ENCODE data around the gene CALR3.

Gene CALR3

DNA sequence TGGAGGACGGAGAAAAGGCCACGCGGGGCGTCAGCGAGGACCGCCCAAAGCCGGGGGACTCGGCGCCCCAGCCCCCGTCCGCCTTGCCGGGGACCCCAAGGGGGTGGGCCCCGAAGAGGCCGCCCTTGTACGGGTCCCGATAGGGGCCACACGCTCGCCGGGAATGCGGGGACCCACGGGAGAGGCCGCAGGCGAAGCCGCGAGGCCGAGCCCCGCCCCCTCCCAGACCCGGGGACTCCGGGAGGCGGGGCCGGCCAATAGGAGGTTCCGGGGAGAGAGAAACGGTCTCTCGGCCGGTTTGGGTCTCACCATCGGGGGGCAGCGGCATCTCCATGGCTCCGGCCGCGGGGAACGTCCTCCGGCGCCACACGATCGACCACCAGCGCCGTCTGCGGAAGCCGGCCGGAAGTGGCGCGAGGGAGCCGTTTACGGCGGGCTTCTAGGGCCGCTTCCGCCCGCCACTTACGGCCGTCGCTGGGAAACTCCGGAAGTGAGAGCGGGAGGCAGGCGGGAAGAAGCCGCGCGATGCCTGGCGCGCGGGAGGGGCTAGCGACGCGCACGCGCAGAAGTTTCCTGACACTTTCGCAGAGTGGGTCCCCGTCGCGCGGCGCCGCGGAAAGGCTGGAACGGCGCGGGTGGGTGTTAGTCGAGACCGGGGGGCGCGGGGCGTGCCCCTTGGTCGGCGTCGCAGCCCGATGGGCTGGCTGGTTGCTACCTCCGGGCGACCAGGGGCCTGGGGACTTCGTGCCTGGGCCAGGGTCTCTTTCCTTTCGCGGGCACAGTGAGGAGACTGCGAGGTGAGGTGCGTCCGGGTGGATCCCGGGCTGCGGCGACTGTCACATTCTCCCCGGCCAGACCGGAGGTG is 46.3 kb upstream of the CALR3 start, which contains the start of gene CHERP:
TSS of gene CHERP (minus strand) at position 393 of the 865 bp plus-strand sequence. CDS start at position 334, 59 bp downstream.
- Histone ChIP-seq H2AFZ (ENCODE audit: low read depth, low read length) (peak within 1 kb of the TSS; percentile 28; the same call in 1 of the 2 replicates), H4K20me1 (ENCODE audit: insufficient read depth, low read length) (peaks cover 29% of the 10 kb centered on the region), H3K4me2 (ENCODE audit: low read length) (peak within 1 kb of the TSS; percentile 95), H3K4me1 (ENCODE audit: low read length) (peaks cover 16% of the 10 kb centered on the region), H3K27ac (ENCODE audit: low read length) (peak within 1 kb of the TSS; percentile 72), H3K4me3 (ENCODE audit: low read length) (peak within 1 kb of the TSS; percentile 96), H3K36me3 (replicated peaks; ENCODE audit: low read depth, low read length) (peaks cover 35% of the 10 kb centered on the region), H3K79me2 (ENCODE audit: low read length) (peaks cover 75% of the 10 kb centered on the region), H3K9ac (ENCODE audit: low read length) (peak within 1 kb of the TSS; percentile 84), H3K27me3 (ENCODE audit: low read depth, low read length) (no peaks in the 10 kb centered on the region), H3K9me3 (ENCODE audit: insufficient read depth, low read length) (no peaks in the 10 kb centered on the region)
- no peak for TF ChIP-seq EZH2phosphoT487 (IDR thresholded peaks at IDR 0.05; ENCODE audit: low read depth)
- TF ChIP-seq, protein P1, sequence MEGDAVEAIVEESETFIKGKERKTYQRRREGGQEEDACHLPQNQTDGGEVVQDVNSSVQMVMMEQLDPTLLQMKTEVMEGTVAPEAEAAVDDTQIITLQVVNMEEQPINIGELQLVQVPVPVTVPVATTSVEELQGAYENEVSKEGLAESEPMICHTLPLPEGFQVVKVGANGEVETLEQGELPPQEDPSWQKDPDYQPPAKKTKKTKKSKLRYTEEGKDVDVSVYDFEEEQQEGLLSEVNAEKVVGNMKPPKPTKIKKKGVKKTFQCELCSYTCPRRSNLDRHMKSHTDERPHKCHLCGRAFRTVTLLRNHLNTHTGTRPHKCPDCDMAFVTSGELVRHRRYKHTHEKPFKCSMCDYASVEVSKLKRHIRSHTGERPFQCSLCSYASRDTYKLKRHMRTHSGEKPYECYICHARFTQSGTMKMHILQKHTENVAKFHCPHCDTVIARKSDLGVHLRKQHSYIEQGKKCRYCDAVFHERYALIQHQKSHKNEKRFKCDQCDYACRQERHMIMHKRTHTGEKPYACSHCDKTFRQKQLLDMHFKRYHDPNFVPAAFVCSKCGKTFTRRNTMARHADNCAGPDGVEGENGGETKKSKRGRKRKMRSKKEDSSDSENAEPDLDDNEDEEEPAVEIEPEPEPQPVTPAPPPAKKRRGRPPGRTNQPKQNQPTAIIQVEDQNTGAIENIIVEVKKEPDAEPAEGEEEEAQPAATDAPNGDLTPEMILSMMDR (IDR thresholded peaks at IDR 0.05; ENCODE audit: low read depth, low read length), result no peak

DNA sequence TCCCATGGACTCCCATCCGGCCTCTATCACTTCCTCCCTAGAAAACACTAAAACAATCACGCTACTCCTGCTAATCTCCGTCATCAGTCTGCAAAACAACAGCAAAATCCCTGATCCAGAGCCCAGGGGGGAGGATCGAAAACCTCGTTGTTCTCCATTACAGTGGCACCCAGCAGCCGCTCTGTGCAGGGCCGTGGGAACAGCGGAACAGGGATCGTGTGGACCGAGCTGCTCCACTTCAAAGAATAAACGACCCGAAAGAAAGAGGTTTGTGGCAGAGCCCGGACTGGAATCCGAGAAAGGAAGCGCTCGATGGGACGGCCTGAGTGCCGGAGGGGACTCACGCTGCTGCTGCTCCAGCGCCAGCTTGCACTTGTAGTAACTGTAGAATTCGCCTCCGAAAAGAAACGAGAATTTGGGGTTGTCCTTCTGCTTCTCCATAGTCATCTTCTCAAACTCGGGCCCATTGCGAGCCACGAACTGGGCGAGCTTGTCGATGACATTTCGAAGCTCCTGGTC is 45.6 kb upstream of the CALR3 start:
- peak overlapping the region; percentile 72 for H3K27ac ChIP-seq (ENCODE audit: low read length)
- H4K20me1 ChIP-seq (ENCODE audit: insufficient read depth, low read length), result peaks cover 36% of the 10 kb centered on the region
- peaks cover 82% of the 10 kb centered on the region for H3K79me2 ChIP-seq (ENCODE audit: low read length)
- H3K27me3 ChIP-seq (ENCODE audit: low read depth, low read length), result no peaks in the 10 kb centered on the region
- H3K4me2 ChIP-seq (ENCODE audit: low read length), result peak overlapping the region; percentile 85
- peaks cover 40% of the 10 kb centered on the region for H3K36me3 ChIP-seq (replicated peaks; ENCODE audit: low read depth, low read length)
- H3K9me3 ChIP-seq (ENCODE audit: insufficient read depth, low read length), result no peaks in the 10 kb centered on the region
- H3K9ac ChIP-seq (ENCODE audit: low read length), result peak overlapping the region; percentile 84
- peak overlapping the region; percentile 96 for H3K4me3 ChIP-seq (ENCODE audit: low read length)
- TF ChIP-seq, protein P1 (IDR thresholded peaks at IDR 0.05; ENCODE audit: low read depth, low read length), result no peak
- no peak for TF ChIP-seq EZH2phosphoT487 (IDR thresholded peaks at IDR 0.05; ENCODE audit: low read depth)
- H3K4me1 ChIP-seq (ENCODE audit: low read length), result peaks cover 16% of the 10 kb centered on the region
- H2AFZ ChIP-seq (ENCODE audit: low read depth, low read length), result peak overlapping the region; percentile 19; the same call in 1 of the 2 replicates

DNA sequence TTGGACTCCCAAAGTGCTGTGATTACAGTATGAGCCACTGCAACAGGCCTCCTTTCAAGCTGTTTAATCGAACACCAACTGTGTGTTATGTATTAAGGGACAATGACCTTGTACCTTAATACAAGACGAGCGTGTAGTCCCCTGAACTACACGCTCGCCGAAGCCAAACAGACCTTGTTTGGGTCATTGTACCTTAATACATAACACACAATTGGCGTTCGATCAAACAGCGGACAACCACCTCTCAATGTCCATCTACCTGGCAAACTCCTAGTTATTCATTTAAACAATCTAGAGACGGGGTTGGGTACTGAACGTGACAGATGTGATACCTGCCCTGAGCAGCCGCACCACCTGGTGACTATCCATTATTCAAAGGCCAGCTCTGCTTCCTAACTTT is 45.0 kb upstream of the CALR3 start:
- Histone ChIP-seq H3K4me3 (ENCODE audit: low read length) (peak overlapping the region; percentile 96), H2AFZ (ENCODE audit: low read depth, low read length) (no peak overlapping the region), H3K4me2 (ENCODE audit: low read length) (peak overlapping the region; percentile 85), H3K27me3 (ENCODE audit: low read depth, low read length) (no peaks in the 10 kb centered on the region), H3K9ac (ENCODE audit: low read length) (peak overlapping the region; percentile 84), H3K27ac (ENCODE audit: low read length) (no peak overlapping the region), H3K4me1 (ENCODE audit: low read length) (peaks cover 16% of the 10 kb centered on the region), H4K20me1 (ENCODE audit: insufficient read depth, low read length) (peaks cover 42% of the 10 kb centered on the region), H3K9me3 (ENCODE audit: insufficient read depth, low read length) (no peaks in the 10 kb centered on the region), H3K79me2 (ENCODE audit: low read length) (peaks cover 88% of the 10 kb centered on the region), H3K36me3 (replicated peaks; ENCODE audit: low read depth, low read length) (peaks cover 47% of the 10 kb centered on the region)
- no peak for TF ChIP-seq EZH2phosphoT487 (IDR thresholded peaks at IDR 0.05; ENCODE audit: low read depth)
- TF ChIP-seq, protein P1 (IDR thresholded peaks at IDR 0.05; ENCODE audit: low read depth, low read length), result no peak

DNA sequence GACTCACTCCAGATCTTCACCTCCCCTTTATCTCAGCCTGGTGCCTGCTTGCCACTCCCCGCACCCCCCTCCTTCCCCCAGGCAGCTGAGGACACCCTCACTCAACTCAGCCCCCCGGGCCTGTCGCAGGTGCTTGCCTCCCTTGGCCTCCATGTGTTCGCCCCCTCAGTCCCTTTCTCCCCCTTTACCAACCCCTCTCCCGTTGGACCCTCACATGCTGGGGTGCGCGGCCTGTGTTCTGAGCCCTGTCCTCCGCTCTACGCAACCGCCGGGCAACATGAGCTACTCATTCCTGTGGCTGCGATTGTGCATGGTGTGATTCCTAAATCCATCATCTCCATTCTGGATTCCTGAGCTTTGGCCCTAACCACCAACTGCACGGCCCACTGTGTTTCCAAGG is 41.1 kb upstream of the CALR3 start:
- peaks cover 74% of the 10 kb centered on the region for H3K36me3 ChIP-seq (replicated peaks; ENCODE audit: low read depth, low read length)
- no peaks in the 10 kb centered on the region for H3K9me3 ChIP-seq (ENCODE audit: insufficient read depth, low read length)
- no peak overlapping the region for H3K9ac ChIP-seq (ENCODE audit: low read length)
- no peak overlapping the region for H3K27ac ChIP-seq (ENCODE audit: low read length)
- no peak overlapping the region for H3K4me2 ChIP-seq (ENCODE audit: low read length)
- H3K27me3 ChIP-seq (ENCODE audit: low read depth, low read length), result no peaks in the 10 kb centered on the region
- no peak overlapping the region for H3K4me3 ChIP-seq (ENCODE audit: low read length)
- peaks cover 8% of the 10 kb centered on the region for H3K4me1 ChIP-seq (ENCODE audit: low read length)
- TF ChIP-seq, protein P1 (IDR thresholded peaks at IDR 0.05; ENCODE audit: low read depth, low read length), result no peak
- no peak for TF ChIP-seq EZH2phosphoT487 (IDR thresholded peaks at IDR 0.05; ENCODE audit: low read depth)
- H3K79me2 ChIP-seq (ENCODE audit: low read length), result peaks cover 74% of the 10 kb centered on the region
- peaks cover 50% of the 10 kb centered on the region for H4K20me1 ChIP-seq (ENCODE audit: insufficient read depth, low read length)
- H2AFZ ChIP-seq (ENCODE audit: low read depth, low read length), result no peak overlapping the region

All from OCI-LY3 (cell line).